ENCODE data around the gene RNF4. TPM values are rescaled to one million over a fixed set of nuclear protein-coding genes. Genes with fewer than 3 reads are reported as not detected.

The RNF4 gene
- total RNA-seq, 4 donors from 2014 or later: 10.8 to 57.9 (median 33.9) TPM

DNA sequence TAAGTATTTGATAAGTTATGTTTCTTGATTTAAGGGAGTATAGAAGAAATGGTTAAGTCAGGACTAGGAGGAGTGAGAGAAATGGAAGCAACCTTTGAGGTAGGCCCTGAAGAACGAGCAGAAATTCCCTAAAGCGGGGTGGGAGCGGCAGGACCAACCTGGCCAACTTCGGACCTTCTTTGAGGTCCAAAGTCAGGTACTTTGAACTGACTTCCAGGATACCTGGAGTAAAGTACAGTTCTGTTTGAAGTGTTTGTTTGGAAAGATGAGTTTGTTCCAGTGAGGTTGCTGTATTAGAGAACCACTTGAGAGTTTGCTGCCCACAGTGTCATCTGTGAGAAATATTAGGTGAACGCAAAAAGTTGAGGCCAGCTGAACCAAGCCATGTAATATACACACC, 11.7 kb downstream of the RNF4 start:
- no peak for DNase-seq
- Histone ChIP-seq H3K4me1 (peaks cover 0 to 17% of the 10 kb centered on the region in 2 donors), H3K27me3 (no peaks in the 10 kb centered on the region), H3K4me3 (no peak overlapping the region), H3K36me3 (no peaks in the 10 kb centered on the region), H3K9me3 (no peaks in the 10 kb centered on the region), H3K27ac (no peak overlapping the region)
- TF ChIP-seq POLR2A (IDR thresholded peaks at IDR 0.05): no peak
- intact Hi-C loops (cut with DNase I; ENCODE audit: low total_unique reads): no loop called here

DNA sequence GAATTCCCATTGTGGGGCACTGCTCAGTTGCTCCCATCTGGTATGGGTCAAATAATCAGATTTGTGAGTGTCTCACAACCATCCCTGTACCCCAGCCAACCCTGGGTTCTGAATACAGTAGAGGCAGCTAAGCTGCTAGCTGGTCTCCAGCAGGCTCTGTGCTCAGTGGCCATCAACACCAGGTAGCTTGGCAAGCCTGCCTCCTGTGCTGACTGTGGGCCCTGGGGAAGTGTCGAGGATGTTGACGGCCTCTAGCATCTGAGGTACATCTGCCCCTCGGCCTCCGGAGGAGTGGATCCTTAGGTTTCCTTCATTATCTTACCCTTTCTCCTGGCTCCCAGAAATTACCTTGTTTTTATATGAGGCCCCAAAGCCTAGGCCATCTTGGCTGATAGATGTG, 13.3 kb downstream of the RNF4 start:
- Histone ChIP-seq H3K9me3 (no peaks in the 10 kb centered on the region), H3K36me3 (no peaks in the 10 kb centered on the region), H3K4me1 (peaks cover 0 to 17% of the 10 kb centered on the region in 2 donors), H3K27me3 (no peaks in the 10 kb centered on the region), H3K27ac (peak overlapping the region; percentile 3 to 38), H3K4me3 (no peak overlapping the region)
- DNase-seq: no peak
- intact Hi-C loops (cut with DNase I; ENCODE audit: low total_unique reads): no loop called here
- no peak for TF ChIP-seq POLR2A (IDR thresholded peaks at IDR 0.05)
- no peak for TF ChIP-seq CTCF (IDR thresholded peaks at IDR 0.05)

GRCh38 chr4:2482693-2483092, 13.8 kb downstream of the RNF4 start:
- Histone ChIP-seq H3K36me3 (no peaks in the 10 kb centered on the region), H3K9me3 (no peaks in the 10 kb centered on the region), H3K4me3 (no peak overlapping the region), H3K27me3 (no peaks in the 10 kb centered on the region), H3K4me1 (peaks cover 0 to 16% of the 10 kb centered on the region in 2 donors), H3K27ac (peak overlapping the region; percentile 3 to 38)
- DNase-seq: peak in 1 of 2 donors; percentile 35
- intact Hi-C loops (cut with DNase I; ENCODE audit: low total_unique reads): no loop called here
- TF ChIP-seq CTCF (IDR thresholded peaks at IDR 0.05) (no peak), POLR2A (IDR thresholded peaks at IDR 0.05) (no peak)

DNA sequence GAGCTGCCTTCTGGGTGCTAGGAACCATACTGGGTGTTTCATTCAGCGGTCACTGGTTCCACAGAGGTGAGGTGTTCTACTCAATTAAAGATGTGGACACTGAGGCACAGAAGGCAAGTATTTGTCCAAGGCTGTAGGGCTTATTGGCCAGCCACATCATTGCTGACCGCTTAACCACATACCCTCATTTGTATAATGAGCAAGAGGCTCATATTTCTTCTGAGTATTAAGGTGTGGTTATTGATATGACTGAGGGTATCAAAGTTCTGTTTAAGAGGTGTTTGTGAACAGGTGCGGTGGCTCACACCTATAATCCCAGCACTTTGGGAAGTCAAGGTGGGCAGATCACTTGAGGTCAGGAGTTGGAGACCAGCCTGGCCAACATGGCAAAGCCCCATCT, 14.3 kb downstream of the RNF4 start:
- H3K9me3 ChIP-seq: no peaks in the 10 kb centered on the region
- no peak for DNase-seq
- peak overlapping the region; percentile 3 to 8 for H3K27ac ChIP-seq
- no peaks in the 10 kb centered on the region for H3K36me3 ChIP-seq
- intact Hi-C loops (cut with DNase I; ENCODE audit: low total_unique reads): no loop called here
- TF ChIP-seq POLR2A (IDR thresholded peaks at IDR 0.05) (no peak), CTCF (IDR thresholded peaks at IDR 0.05) (no peak)
- H3K4me3 ChIP-seq: no peak overlapping the region
- peaks cover 0 to 11% of the 10 kb centered on the region in 2 donors for H3K4me1 ChIP-seq
- no peaks in the 10 kb centered on the region for H3K27me3 ChIP-seq

DNA sequence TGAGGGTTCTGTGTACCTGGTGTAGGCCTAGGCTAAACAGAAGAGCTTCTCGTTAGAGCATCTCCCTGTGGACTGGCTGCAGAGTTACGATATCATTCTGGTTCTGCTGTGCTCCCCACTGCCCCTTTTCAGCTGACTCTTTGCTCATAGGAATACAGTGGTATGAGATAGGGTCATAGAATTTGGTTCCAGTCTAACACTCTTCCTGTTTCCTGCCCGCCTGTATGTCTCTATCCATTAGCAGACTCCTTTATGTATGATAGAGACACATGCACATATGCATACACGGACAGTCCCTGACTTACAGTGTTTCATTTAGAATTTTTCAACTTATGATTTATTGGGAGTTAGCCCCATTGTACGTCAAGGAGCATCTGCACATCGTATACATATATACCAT, 15.3 kb downstream of the RNF4 start:
- DNase-seq: no peak
- H3K9me3 ChIP-seq: no peaks in the 10 kb centered on the region
- H3K36me3 ChIP-seq: no peaks in the 10 kb centered on the region
- intact Hi-C loops (cut with DNase I; ENCODE audit: low total_unique reads): no loop called here
- H3K27me3 ChIP-seq: no peaks in the 10 kb centered on the region
- no peak overlapping the region for H3K4me3 ChIP-seq
- peaks cover 0 to 9% of the 10 kb centered on the region in 2 donors for H3K4me1 ChIP-seq
- H3K27ac ChIP-seq: no peak overlapping the region
- TF ChIP-seq POLR2A (IDR thresholded peaks at IDR 0.05) (no peak), CTCF (IDR thresholded peaks at IDR 0.05) (no peak)

- no peak for TF ChIP-seq POLR2A (IDR thresholded peaks at IDR 0.05)
- no peak for TF ChIP-seq CTCF (IDR thresholded peaks at IDR 0.05)
- intact Hi-C loops (cut with DNase I; ENCODE audit: low total_unique reads): no loop called here
- no peaks in the 10 kb centered on the region for H3K9me3 ChIP-seq
- H3K27me3 ChIP-seq: no peaks in the 10 kb centered on the region
- no peak overlapping the region for H3K4me3 ChIP-seq
- H3K36me3 ChIP-seq: no peaks in the 10 kb centered on the region
- H3K4me1 ChIP-seq: peaks cover 0 to 9% of the 10 kb centered on the region in 2 donors
- DNase-seq: peak; percentile 24 to 31
- peak overlapping the region in 1 of 2 donors; percentile 38 for H3K27ac ChIP-seq
Measured at GRCh38 chr4:2484993-2485392, 16.1 kb downstream of the RNF4 start.

All from uterus (tissue), 4 donors.